ENCODE measurements around the gene COQ3.

COQ3 gene

DNA sequence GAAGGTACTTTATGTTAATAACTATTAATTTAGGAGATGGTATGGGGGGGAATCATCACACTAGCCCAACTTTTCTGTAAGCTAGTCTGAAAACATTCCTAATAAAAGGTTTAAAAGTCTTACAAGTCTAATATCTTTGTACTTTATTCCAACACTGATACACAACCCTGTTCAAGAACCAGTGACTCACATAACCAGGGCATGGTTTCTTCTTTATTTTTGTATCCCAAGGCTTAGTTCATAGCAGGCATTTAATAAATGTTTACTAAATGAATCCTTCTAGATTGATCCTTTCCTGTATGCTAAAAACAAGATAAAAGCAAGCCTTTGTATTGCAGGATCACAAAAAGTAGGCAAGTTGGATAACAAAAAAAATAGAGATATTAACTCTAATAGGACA is 21.5 kb upstream of the COQ3 start:
- TF ChIP-seq, protein P1, sequence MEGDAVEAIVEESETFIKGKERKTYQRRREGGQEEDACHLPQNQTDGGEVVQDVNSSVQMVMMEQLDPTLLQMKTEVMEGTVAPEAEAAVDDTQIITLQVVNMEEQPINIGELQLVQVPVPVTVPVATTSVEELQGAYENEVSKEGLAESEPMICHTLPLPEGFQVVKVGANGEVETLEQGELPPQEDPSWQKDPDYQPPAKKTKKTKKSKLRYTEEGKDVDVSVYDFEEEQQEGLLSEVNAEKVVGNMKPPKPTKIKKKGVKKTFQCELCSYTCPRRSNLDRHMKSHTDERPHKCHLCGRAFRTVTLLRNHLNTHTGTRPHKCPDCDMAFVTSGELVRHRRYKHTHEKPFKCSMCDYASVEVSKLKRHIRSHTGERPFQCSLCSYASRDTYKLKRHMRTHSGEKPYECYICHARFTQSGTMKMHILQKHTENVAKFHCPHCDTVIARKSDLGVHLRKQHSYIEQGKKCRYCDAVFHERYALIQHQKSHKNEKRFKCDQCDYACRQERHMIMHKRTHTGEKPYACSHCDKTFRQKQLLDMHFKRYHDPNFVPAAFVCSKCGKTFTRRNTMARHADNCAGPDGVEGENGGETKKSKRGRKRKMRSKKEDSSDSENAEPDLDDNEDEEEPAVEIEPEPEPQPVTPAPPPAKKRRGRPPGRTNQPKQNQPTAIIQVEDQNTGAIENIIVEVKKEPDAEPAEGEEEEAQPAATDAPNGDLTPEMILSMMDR (IDR thresholded peaks at IDR 0.05; ENCODE audit: borderline replicate concordance, insufficient read depth, low read depth, low read length), result no peak
- H3K4me3 ChIP-seq (ENCODE audit: low read depth, low read length), result no peak overlapping the region

GRCh38 chr6:99412065-99412464 is 18.1 kb upstream of the COQ3 start:
- H3K4me3 ChIP-seq (ENCODE audit: low read depth, low read length), result no peak overlapping the region
- TF ChIP-seq, protein P1 (IDR thresholded peaks at IDR 0.05; ENCODE audit: borderline replicate concordance, insufficient read depth, low read depth, low read length), result no peak

GRCh38 chr6:99409672-99410071 is 15.7 kb upstream of the COQ3 start:
- H3K4me3 ChIP-seq (ENCODE audit: low read depth, low read length), result no peak overlapping the region
- TF ChIP-seq, protein P1 (IDR thresholded peaks at IDR 0.05; ENCODE audit: borderline replicate concordance, insufficient read depth, low read depth, low read length), result no peak

DNA sequence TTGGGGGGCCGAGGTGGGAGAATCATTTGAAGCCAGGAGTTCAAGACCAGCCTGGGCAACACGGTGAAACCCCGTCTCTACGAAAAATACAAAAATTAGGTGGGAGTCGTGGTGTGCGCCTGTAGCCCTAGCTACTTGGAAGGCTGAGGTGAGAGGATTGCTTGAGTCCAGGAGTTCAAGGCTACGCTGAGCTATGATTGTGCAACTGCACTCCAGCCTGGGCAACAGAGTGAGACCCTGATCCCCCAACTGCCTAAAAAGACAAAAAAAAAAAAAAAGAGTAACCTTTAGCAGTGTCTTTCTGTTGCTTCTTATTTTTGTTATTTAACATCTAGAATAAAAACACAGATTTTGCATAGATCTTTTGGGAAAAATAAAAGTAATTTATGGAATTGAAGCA is 13.1 kb upstream of the COQ3 start:
- TF ChIP-seq, protein P1 (IDR thresholded peaks at IDR 0.05; ENCODE audit: borderline replicate concordance, insufficient read depth, low read depth, low read length), result no peak

DNA sequence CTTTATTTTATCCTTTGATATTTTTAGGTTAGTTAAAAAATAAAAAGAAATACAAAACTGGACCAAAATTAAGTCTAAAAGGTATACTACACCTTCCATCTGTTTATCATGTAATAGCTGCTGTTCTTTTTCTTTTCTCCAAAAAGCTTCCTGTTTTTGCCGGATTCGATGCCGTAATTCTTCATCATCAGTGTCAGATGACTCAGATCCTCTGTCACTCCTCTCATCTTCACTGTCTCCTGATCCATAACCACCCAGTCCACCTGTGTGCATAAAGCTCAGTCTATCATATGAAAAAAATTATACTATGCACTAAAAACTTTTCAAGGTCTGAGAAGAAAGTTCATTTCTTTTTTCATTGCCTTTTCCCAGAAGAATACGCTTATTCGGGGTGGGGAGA is 8.5 kb upstream of the COQ3 start:
- TF ChIP-seq, protein P1 (IDR thresholded peaks at IDR 0.05; ENCODE audit: borderline replicate concordance, insufficient read depth, low read depth, low read length), result no peak
- no peak overlapping the region for H3K4me3 ChIP-seq (ENCODE audit: low read depth, low read length)

More for the DNA sequence above, 13.1 kb upstream of the COQ3 start:
- no peak overlapping the region for H3K4me3 ChIP-seq (ENCODE audit: low read depth, low read length)

- no peak overlapping the region for H3K4me3 ChIP-seq (ENCODE audit: low read depth, low read length)
- TF ChIP-seq, protein P1 (IDR thresholded peaks at IDR 0.05; ENCODE audit: borderline replicate concordance, insufficient read depth, low read depth, low read length), result no peak
Measured at GRCh38 chr6:99397287-99397686, 3.3 kb upstream of the COQ3 start.

- TF ChIP-seq, protein P1 (IDR thresholded peaks at IDR 0.05; ENCODE audit: borderline replicate concordance, insufficient read depth, low read depth, low read length), result no peak
- peak overlapping the region; percentile 88 for H3K4me3 ChIP-seq (ENCODE audit: low read depth, low read length)
Measured at GRCh38 chr6:99393366-99393697, 663 bp downstream of the COQ3 start.

Measured in GM12875 (cell line).